ENCODE measurements around the gene ADISSP. TPM values are rescaled to one million over a fixed set of nuclear protein-coding genes. Genes with fewer than 3 reads are reported as not detected.

The ADISSP gene
- total RNA-seq, 1 donor from 2014 or later, result 61.1 TPM

- DNase-seq (ENCODE audit: low spot score), result no peak
Measured at GRCh38 chr20:3716195-3716834, 51.2 kb downstream of the ADISSP start.

GRCh38 chr20:3714092-3714491, 53.5 kb downstream of the ADISSP start:
- no peak for DNase-seq (ENCODE audit: low spot score)

DNA sequence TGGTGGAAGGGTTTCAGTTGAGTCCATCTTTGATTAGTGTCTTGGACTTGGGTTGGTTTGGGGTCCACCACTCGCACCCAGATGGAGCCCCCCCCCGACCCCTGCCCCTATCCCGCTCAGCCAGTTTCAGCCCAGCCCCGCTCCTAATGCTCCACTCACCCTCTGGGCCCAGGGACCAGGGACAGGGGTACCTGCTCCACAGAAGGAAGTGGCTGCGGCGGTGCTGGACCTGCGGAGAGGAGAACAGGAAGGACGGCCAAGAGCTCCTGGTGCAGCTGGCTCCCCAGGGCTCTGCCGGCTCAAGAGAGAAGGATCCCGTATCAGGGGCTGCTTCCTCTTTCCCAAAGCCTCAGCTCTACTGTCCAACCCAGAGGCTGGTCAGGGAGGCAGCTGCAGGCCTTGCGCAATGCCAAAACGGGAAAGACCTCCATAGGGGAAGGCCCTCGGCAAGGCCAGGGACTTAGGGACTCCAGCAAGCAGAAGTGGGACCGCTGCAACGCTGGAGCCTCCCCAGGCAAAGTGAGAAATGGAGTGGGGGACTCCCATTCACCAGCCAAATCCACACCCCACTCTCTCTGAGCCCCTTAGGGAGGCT, 55.2 kb downstream of the ADISSP start, which contains the start of gene SIGLEC1:
TSS of gene SIGLEC1 (minus strand) at position 322 of the 595 bp plus-strand sequence. CDS start 5,472 bp downstream, outside the sequence.
- DNase-seq (ENCODE audit: low spot score), result peak; percentile 58

- DNase-seq (ENCODE audit: low spot score), result no peak
Measured at GRCh38 chr20:3711484-3711941, 56.0 kb downstream of the ADISSP start.

DNA sequence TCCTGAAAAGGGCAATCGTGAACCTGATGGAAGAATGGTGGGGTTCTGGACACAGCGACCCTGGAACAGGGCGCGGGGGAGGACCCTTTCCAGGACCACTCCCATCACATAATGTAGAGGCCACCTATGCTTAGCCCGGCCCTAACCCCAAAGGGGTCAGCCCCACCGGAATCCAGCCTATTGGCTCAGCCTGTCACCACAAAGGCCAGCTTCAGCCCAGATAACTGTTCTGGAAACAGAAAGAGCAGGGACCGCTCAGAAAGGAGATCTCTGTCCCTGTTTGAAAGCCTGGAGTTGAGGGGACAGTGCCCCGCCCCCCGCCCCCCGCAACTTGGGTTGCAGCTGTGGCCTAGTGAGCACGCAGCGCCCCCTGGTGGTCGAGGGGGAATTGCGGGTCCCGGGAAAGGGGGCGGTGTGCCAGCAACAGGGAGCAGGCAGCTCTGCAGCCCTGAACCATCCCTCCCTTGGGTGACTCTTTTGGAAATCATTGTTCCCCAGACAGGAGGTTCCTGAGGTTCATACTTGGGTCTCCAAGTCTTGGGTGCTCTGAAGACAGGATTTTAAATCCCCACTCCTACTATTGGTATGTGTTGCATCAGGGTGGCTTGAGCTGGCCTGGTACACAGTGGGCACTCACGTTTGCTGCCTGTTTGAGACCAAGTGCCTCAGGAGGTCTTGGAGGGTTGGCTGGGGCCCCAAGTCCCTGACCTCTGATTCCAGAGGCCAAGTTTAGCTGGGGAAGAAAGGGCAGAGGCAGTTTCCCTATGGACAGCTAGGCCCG, 56.7 kb downstream of the ADISSP start:
- DNase-seq (ENCODE audit: low spot score), result peak; percentile 63

- no peak for DNase-seq (ENCODE audit: low spot score)
Measured at GRCh38 chr20:3710011-3710466, 57.5 kb downstream of the ADISSP start.

DNA sequence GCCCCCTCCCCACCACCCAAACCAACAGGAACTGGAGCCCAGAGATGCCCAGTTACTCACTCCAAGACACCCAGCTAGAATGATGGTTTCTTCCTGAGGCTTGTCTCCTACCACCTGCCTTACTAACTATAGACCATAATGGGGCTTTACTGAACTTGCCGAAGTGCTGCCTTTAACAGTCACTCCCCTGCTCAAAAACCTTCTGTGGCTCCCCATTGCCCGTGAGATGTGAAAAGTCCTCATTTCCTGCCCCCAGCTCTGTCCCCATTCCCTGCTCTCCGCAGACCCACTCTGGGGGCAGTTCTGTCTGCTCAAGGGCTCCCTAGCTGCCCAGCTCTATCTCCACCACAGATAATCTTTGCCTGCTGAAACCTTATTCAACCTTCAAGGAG, 60.0 kb downstream of the ADISSP start:
- no peak for DNase-seq (ENCODE audit: low spot score)

- no peak for DNase-seq (ENCODE audit: low spot score)
Measured at GRCh38 chr20:3706774-3707507, 60.6 kb downstream of the ADISSP start.

DNA sequence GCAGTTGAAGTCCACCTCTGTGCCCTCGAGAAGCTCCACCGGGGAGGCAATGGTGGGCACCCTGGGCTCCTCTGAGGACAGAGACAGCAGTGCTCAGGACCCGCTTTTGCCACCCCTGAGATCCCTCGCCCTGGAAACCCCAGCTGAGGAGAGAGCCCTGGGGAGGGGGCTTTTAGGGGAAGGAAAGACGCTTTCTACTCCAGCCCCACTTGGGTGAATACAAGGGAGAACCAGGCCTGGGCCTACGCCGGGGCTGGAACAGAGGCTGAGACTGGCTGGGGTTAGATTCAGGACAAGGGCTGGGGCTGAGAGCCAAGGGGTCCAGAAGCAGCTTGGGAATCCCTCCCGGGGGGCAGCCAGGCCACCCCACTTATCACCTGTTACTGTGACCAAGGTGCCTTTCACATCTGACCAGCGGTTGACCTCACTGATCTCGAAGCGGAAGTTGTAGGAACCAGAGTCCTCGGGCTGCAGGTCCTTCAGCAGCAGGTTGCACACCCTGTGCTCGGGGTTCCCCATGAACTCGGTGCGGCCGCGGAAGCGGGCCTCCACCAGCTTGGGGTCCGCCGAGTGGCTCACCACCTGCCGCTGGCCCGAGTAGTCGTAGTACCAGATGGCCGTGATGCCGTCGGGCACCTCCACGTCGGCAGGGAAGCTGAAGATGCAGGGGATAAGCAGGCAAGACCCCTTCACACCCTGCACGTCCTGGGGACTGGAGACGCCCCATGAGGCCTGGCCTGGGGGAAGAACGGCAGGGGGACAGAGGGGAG, 61.4 kb downstream of the ADISSP start:
- no peak for DNase-seq (ENCODE audit: low spot score)

DNA sequence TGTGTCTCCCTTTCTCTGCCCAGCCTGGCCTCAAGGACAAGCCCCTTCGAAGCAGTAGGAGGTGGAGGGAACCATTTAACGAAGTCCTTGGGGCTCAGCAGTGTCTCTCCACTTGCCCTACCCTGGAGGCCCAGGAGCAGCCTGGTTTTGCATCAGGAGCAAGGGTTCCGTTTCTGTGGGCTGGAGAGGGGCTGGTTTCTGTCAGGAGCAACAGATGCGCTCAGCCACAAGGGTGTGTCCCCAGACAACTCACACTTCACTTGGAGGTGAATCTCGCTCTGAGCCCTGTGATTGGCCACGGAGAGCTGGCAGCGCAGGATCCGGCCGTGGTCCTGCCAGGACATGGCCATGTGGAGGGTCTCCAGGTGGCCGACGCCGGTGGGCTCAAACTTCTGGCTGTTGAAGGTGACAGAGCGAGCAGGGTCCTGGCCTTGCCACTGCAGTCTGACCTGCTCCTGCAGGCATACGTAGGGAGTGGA, 62.0 kb downstream of the ADISSP start:
- DNase-seq (ENCODE audit: low spot score), result no peak

- DNase-seq (ENCODE audit: low spot score), result no peak
Measured at GRCh38 chr20:3704087-3704486, 63.5 kb downstream of the ADISSP start.

Other genes starting within 250 kb of the ADISSP start
- gene GFRA4, start 104.4 kb downstream of the ADISSP start, total RNA-seq, result not detected
- 67.3 TPM for gene ADAM33, start 85.7 kb downstream of the ADISSP start, total RNA-seq
- 8.2 TPM for gene SIGLEC1, start 55.2 kb downstream of the ADISSP start, total RNA-seq
- 5.4 TPM for gene HSPA12B, start 35.1 kb downstream of the ADISSP start, total RNA-seq
- 0.75 TPM for gene SPEF1, start 13.7 kb upstream of the ADISSP start, total RNA-seq
- 109 TPM for gene CENPB, start 19.0 kb upstream of the ADISSP start, total RNA-seq
- 38.9 TPM for gene CDC25B, start 28.6 kb upstream of the ADISSP start, total RNA-seq
- 16.2 TPM for gene AP5S1, start 52.8 kb upstream of the ADISSP start, total RNA-seq
- 44.9 TPM for gene MAVS, start 79.1 kb upstream of the ADISSP start, total RNA-seq
- gene PANK2, start 121.6 kb upstream of the ADISSP start, total RNA-seq, result 32.5 TPM
- 9.4 TPM for gene RNF24, start 247.8 kb upstream of the ADISSP start, total RNA-seq